NT2/D1 (cell line): ENCODE results near the gene TMEM238.

Source experiments
- DNase-seq: peaks from one replicate; pipeline ENCODE4 v3.0.0-alpha.2; 2011; ENCODE audit warnings: low read depth, low spot score
- H3K27me3 ChIP-seq: 2 replicates; pipeline ENCODE4 v1.6.0; 2011; ENCODE audit warnings: mild to moderate bottlenecking; ENCODE audit not compliant: insufficient read length, insufficient read depth
- H3K36me3 ChIP-seq: 2 replicates; pipeline ENCODE4 v1.6.1; 2011; ENCODE audit warnings: mild to moderate bottlenecking, low read length, mixed read lengths; ENCODE audit not compliant: insufficient read depth, insufficient read length
- H3K4me1 ChIP-seq: 2 replicates; pipeline ENCODE4 v1.5.1; 2011; ENCODE audit not compliant: insufficient read depth, insufficient read length
- H3K4me3 ChIP-seq: 2 replicates; pipeline ENCODE4 v1.5.1; 2011; ENCODE audit warnings: low read depth; ENCODE audit not compliant: insufficient read length
- H3K9ac ChIP-seq: 2 replicates; pipeline ENCODE4 v1.6.0; 2011; ENCODE audit warnings: low read depth; ENCODE audit not compliant: insufficient read length
- H3K9me3 ChIP-seq: 2 replicates; pipeline ENCODE4 v1.5.1; 2011; ENCODE audit warnings: mild to moderate bottlenecking, low read length; ENCODE audit not compliant: insufficient read depth
- SUZ12 ChIP-seq: IDR thresholded peaks from 2 replicates; pipeline ENCODE4 v1.6.1; 2011; ENCODE audit not compliant: insufficient read length, insufficient read depth; ENCODE audit errors: extremely low read depth
- YY1 ChIP-seq: IDR thresholded peaks from 2 replicates; pipeline ENCODE4 v1.6.1; 2011; ENCODE audit not compliant: insufficient read length, insufficient read depth
- ZNF274 ChIP-seq: IDR thresholded peaks from 2 replicates; pipeline ENCODE4 v1.6.1; 2011; ENCODE audit warnings: mild to moderate bottlenecking, low read depth, low read length

The TMEM238 gene

GRCh38 chr19:55389386-55390317 lies 5.6 kb upstream of the TMEM238 start:
- Histone ChIP-seq H3K36me3 (peaks cover 56% of the 10 kb centered on the region), H3K9ac (peak overlapping the region; percentile 71), H3K9me3 (no peaks in the 10 kb centered on the region), H3K27me3 (no peaks in the 10 kb centered on the region), H3K4me3 (peak overlapping the region; percentile 6), H3K4me1 (peaks cover 41% of the 10 kb centered on the region)
- no peak for DNase-seq
- TF ChIP-seq SUZ12 (no peak), YY1 (no peak), ZNF274 (no peak)

- peak overlapping the region; percentile 97 for H3K4me3 ChIP-seq
- no peaks in the 10 kb centered on the region for H3K9me3 ChIP-seq
- peaks cover 43% of the 10 kb centered on the region for H3K4me1 ChIP-seq
- peaks cover 56% of the 10 kb centered on the region for H3K36me3 ChIP-seq
- peaks cover under 1% of the 10 kb centered on the region for H3K27me3 ChIP-seq
- peak overlapping the region; percentile 99 for H3K9ac ChIP-seq
- DNase-seq = no peak
- TF ChIP-seq ZNF274 (no peak), YY1 (no peak), SUZ12 (no peak)
Measured at GRCh38 chr19:55387736-55388497, 3.8 kb upstream of the TMEM238 start.

- H3K4me3 ChIP-seq = peak overlapping the region; percentile 97
- peaks cover 12% of the 10 kb centered on the region for H3K27me3 ChIP-seq
- H3K4me1 ChIP-seq = peaks cover 36% of the 10 kb centered on the region
- no peak for TF ChIP-seq YY1
- TF ChIP-seq SUZ12 = no peak
- no peak for TF ChIP-seq ZNF274
- H3K9ac ChIP-seq = peak overlapping the region; percentile 99
- DNase-seq = no peak
- no peaks in the 10 kb centered on the region for H3K9me3 ChIP-seq
- H3K36me3 ChIP-seq = peaks cover 56% of the 10 kb centered on the region
Measured at GRCh38 chr19:55386493-55386971, 2.4 kb upstream of the TMEM238 start.

- H3K4me3 ChIP-seq = peak within 1 kb of the TSS; percentile 97
- TF ChIP-seq SUZ12 (no peak), YY1 (no peak), ZNF274 (no peak)
- peaks cover 50% of the 10 kb centered on the region for H3K36me3 ChIP-seq
- peak within 1 kb of the TSS; percentile 99 for H3K9ac ChIP-seq
- peak; percentile 92 for DNase-seq
- no peaks in the 10 kb centered on the region for H3K9me3 ChIP-seq
- peaks cover 12% of the 10 kb centered on the region for H3K27me3 ChIP-seq
- H3K4me1 ChIP-seq = peaks cover 31% of the 10 kb centered on the region
Measured at GRCh38 chr19:55385724-55386492, 1.8 kb upstream of the TMEM238 start, which contains the start of gene RPL28. RPL28 (plus strand) TSS chr19:55385932; CDS start chr19:55386358, 426 bp downstream.

GRCh38 chr19:55384920-55385723 lies 1.0 kb upstream of the TMEM238 start:
- TF ChIP-seq ZNF274 = no peak
- no peak for TF ChIP-seq SUZ12
- TF ChIP-seq YY1 = no peak
- H3K27me3 ChIP-seq = peaks cover 12% of the 10 kb centered on the region
- no peaks in the 10 kb centered on the region for H3K9me3 ChIP-seq
- peaks cover 31% of the 10 kb centered on the region for H3K4me1 ChIP-seq
- peaks cover 42% of the 10 kb centered on the region for H3K36me3 ChIP-seq
- DNase-seq = peak; percentile 82
- peak overlapping the region; percentile 97 for H3K4me3 ChIP-seq
- H3K9ac ChIP-seq = peak overlapping the region; percentile 99

GRCh38 chr19:55383279-55384130 lies 587 bp downstream of the TMEM238 start:
- peaks cover 26% of the 10 kb centered on the region for H3K36me3 ChIP-seq

More at GRCh38 chr19:55383279-55384130, 587 bp downstream of the TMEM238 start:
- TF ChIP-seq SUZ12 = no peak
- TF ChIP-seq ZNF274 = no peak
- no peak for TF ChIP-seq YY1
- H3K9me3 ChIP-seq = no peaks in the 10 kb centered on the region
- H3K9ac ChIP-seq = peak overlapping the region; percentile 99
- peaks cover 12% of the 10 kb centered on the region for H3K27me3 ChIP-seq
- peak overlapping the region; percentile 97 for H3K4me3 ChIP-seq
- no peak for DNase-seq
- peaks cover 16% of the 10 kb centered on the region for H3K4me1 ChIP-seq
